HEK293 (cell line): Measurements from ENCODE around the gene MRPS14.

Source experiments
- CTCF ChIA-PET: fragments of 350-600 bp; formaldehyde crosslinking; extraction: SDS; loops from one replicate; lab custom pipeline; 2021; ENCODE audit warnings: antibody characterized with exemption; lab: Yijun Ruan, JAX
- POLR2A ChIA-PET: fragments of 300-600 bp; formaldehyde crosslinking; extraction: SDS; loops from one replicate; lab custom pipeline; 2020; ENCODE audit warnings: antibody characterized with exemption, inconsistent platforms; lab: Yijun Ruan, JAX
- H3K27ac ChIP-seq: fragments of 200-500 bp; sonication (Bioruptor generic); 2 replicates; pipeline ENCODE4 v1.5.1; 2014; ENCODE audit warnings: low read depth, low read length, control low read depth, inconsistent platforms; ENCODE audit errors: extremely low read depth
- H3K36me3 ChIP-seq, 2 experiments: fragments of 200-500 bp in 1 of 2; sonication (Bioruptor generic) in 1 of 2; 1 replicate in 1 of 2; 2 replicates in 1 of 2; pipeline ENCODE4 v1.5.1; 2014 to 2017; ENCODE audit warnings: inconsistent platforms in 2 of 2, low read length in 2 of 2; ENCODE audit not compliant: control insufficient read depth in 2 of 2, insufficient read depth in 1 of 2
- H3K4me1 ChIP-seq: fragments of 200-500 bp; sonication (Bioruptor generic); 2 replicates; pipeline ENCODE4 v1.5.1; 2014; ENCODE audit warnings: mild to moderate bottlenecking, low read length, inconsistent platforms; ENCODE audit not compliant: control insufficient read depth, insufficient read depth
- H3K4me3 ChIP-seq: 2 replicates; pipeline ENCODE4 v1.5.1; 2011; ENCODE audit warnings: low read depth, mild to moderate bottlenecking, control low read depth, low read length, moderate library complexity
- H3K9me3 ChIP-seq: fragments of 200-500 bp; sonication (Bioruptor generic); 2 replicates; pipeline ENCODE4 v1.5.1; 2014; ENCODE audit warnings: low read depth, low read length, inconsistent platforms; ENCODE audit not compliant: control insufficient read depth, insufficient read depth
- FEZF1 ChIP-seq: fragments of 450-650 bp; formaldehyde crosslinking; IDR thresholded peaks from 2 replicates; pipeline ENCODE4 v1.5.1; 2016; ENCODE audit warnings: missing biosample characterization, missing genetic modification characterization
- HOXC10 ChIP-seq: sonication (generic); formaldehyde crosslinking; IDR thresholded peaks from 2 replicates; pipeline ENCODE4 v1.8.1; 2023; ENCODE audit warnings: mild to moderate bottlenecking, missing genetic modification reagents
- KLF10 ChIP-seq: fragments of 450-650 bp; IDR thresholded peaks from 2 replicates; pipeline ENCODE4 v1.5.1; 2018; ENCODE audit warnings: missing biosample characterization, mild to moderate bottlenecking, missing genetic modification characterization
- SALL2 ChIP-seq: fragments of 450-650 bp; formaldehyde crosslinking; IDR thresholded peaks from 2 replicates; pipeline ENCODE4 v1.5.0; 2017; ENCODE audit warnings: missing biosample characterization, mild to moderate bottlenecking, missing genetic modification characterization, borderline replicate concordance
- SCRT2 ChIP-seq: fragments of 450-650 bp; formaldehyde crosslinking; IDR thresholded peaks from 2 replicates; pipeline ENCODE4 v1.5.1; 2016; ENCODE audit warnings: missing biosample characterization, missing genetic modification characterization
- TCF7L2 ChIP-seq: IDR thresholded peaks from 2 replicates; pipeline ENCODE4 v1.6.1; 2011; ENCODE audit warnings: low read depth, mild to moderate bottlenecking, inconsistent platforms, low read length, moderate library complexity, borderline replicate concordance
- ZNF155 ChIP-seq: fragments of 450-650 bp; formaldehyde crosslinking; IDR thresholded peaks from 2 replicates; pipeline ENCODE4 v1.5.1; 2016; ENCODE audit warnings: missing biosample characterization, missing genetic modification characterization
- ZNF16 ChIP-seq: fragments of 450-650 bp; formaldehyde crosslinking; IDR thresholded peaks from 2 replicates; pipeline ENCODE4 v1.5.1; 2016; ENCODE audit warnings: low read depth, missing biosample characterization, missing genetic modification characterization
- ZNF202 ChIP-seq: fragments of 450-650 bp; formaldehyde crosslinking; IDR thresholded peaks from 2 replicates; pipeline ENCODE4 v1.5.1; 2016; ENCODE audit warnings: missing biosample characterization, missing genetic modification characterization, borderline replicate concordance
- ZNF211 ChIP-seq: fragments of 450-650 bp; formaldehyde crosslinking; IDR thresholded peaks from 2 replicates; pipeline ENCODE4 v1.5.1; 2016; ENCODE audit warnings: low read depth, missing biosample characterization, missing genetic modification characterization
- ZNF221 ChIP-seq: fragments of 450-650 bp; formaldehyde crosslinking; IDR thresholded peaks from 2 replicates; pipeline ENCODE4 v1.5.1; 2017; ENCODE audit warnings: missing biosample characterization, missing genetic modification characterization, borderline replicate concordance
- ZNF248 ChIP-seq: fragments of 450-650 bp; formaldehyde crosslinking; IDR thresholded peaks from 2 replicates; pipeline ENCODE4 v1.5.1; 2017; ENCODE audit warnings: missing biosample characterization, missing genetic modification characterization
- ZNF302 ChIP-seq: fragments of 450-650 bp; formaldehyde crosslinking; IDR thresholded peaks from 2 replicates; pipeline ENCODE4 v1.5.1; 2016; ENCODE audit warnings: missing biosample characterization, missing genetic modification characterization, low read depth
- ZNF521 ChIP-seq: fragments of 450-650 bp; formaldehyde crosslinking; IDR thresholded peaks from 2 replicates; pipeline ENCODE4 v1.5.1; 2017; ENCODE audit warnings: missing biosample characterization, mild to moderate bottlenecking, missing genetic modification characterization
- ZNF529 ChIP-seq: fragments of 450-650 bp; formaldehyde crosslinking; IDR thresholded peaks from 2 replicates; pipeline ENCODE4 v1.5.1; 2017; ENCODE audit warnings: missing genetic modification characterization, missing biosample characterization; ENCODE audit not compliant: insufficient replicate concordance
- ZNF560 ChIP-seq: fragments of 450-650 bp; formaldehyde crosslinking; IDR thresholded peaks from 2 replicates; pipeline ENCODE4 v1.5.1; 2017; ENCODE audit warnings: missing biosample characterization, missing genetic modification characterization, borderline replicate concordance
- ZNF585B ChIP-seq: fragments of 450-650 bp; formaldehyde crosslinking; IDR thresholded peaks from 2 replicates; pipeline ENCODE4 v1.5.1; 2016; ENCODE audit warnings: missing biosample characterization, missing genetic modification characterization
- ZNF664 ChIP-seq: fragments of 450-650 bp; formaldehyde crosslinking; IDR thresholded peaks from 2 replicates; pipeline ENCODE4 v1.5.1; 2016; ENCODE audit warnings: missing biosample characterization, missing genetic modification characterization
- ZNF707 ChIP-seq: fragments of 450-650 bp; formaldehyde crosslinking; IDR thresholded peaks from 2 replicates; pipeline ENCODE4 v1.5.1; 2016; ENCODE audit warnings: missing biosample characterization, missing genetic modification characterization
- ZNF843 ChIP-seq: fragments of 450-650 bp; formaldehyde crosslinking; IDR thresholded peaks from 2 replicates; pipeline ENCODE4 v1.5.1; 2016; ENCODE audit warnings: missing biosample characterization, missing genetic modification characterization
- ZSCAN16 ChIP-seq: fragments of 450-650 bp; formaldehyde crosslinking; IDR thresholded peaks from 2 replicates; pipeline ENCODE4 v1.5.1; 2016; ENCODE audit warnings: missing biosample characterization, missing genetic modification characterization
- ZXDB ChIP-seq: fragments of 450-650 bp; formaldehyde crosslinking; IDR thresholded peaks from 2 replicates; pipeline ENCODE4 v1.5.1; 2016; ENCODE audit warnings: missing biosample characterization, missing genetic modification characterization
- TF ChIP-seq, protein P1 (sequence below): fragments of 450-650 bp; formaldehyde crosslinking; IDR thresholded peaks from 2 replicates; pipeline ENCODE4 v1.5.1; 2017; ENCODE audit warnings: missing biosample characterization, missing genetic modification characterization
- TF ChIP-seq, protein P2 (sequence below): fragments of 450-650 bp; formaldehyde crosslinking; IDR thresholded peaks from 2 replicates; pipeline ENCODE4 v1.5.1; 2016; ENCODE audit warnings: missing biosample characterization, missing genetic modification characterization
- TF ChIP-seq, protein P3 (sequence below): fragments of 450-650 bp; formaldehyde crosslinking; IDR thresholded peaks from 2 replicates; pipeline ENCODE4 v1.5.1; 2016; ENCODE audit warnings: missing biosample characterization, missing genetic modification characterization
- TF ChIP-seq, protein P4 (sequence below): fragments of 450-650 bp; formaldehyde crosslinking; IDR thresholded peaks from 2 replicates; pipeline ENCODE4 v1.5.1; 2016; ENCODE audit warnings: missing biosample characterization, missing genetic modification characterization

MRPS14 gene

DNA sequence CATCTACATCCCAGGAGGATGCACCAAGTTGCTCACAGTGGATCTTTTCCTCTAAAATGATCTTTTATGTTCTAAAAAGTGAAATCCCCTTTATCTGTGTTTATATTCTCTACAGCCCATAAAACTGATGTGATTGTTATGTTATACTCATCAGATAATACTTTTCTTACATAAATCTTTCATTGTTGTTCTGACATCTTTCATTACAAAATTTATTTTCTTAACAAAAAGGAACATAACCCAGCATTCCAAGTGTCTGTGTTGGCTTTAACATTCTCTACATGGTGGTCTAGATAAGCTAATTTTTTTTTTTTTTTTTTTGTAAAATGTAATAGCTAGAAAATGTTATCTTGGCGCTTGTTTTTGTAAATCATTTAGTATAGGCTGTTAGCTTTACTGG, 31.8 kb downstream of the MRPS14 start:
- ChIA-PET CTCF (interaction anchor here (0.7 to 1.1 kb wide), 3 partner anchors 8 to 1561 kb away, joined by 3 to 4 read pairs (median 4); no protein-coding TSS in a partner anchor), POLR2A (no interaction called here)
- no peak for TF ChIP-seq ZNF16 (tag by site-specific recombination)
- TF ChIP-seq ZNF248 (tag by site-specific recombination) = no peak
- TF ChIP-seq, protein P1, sequence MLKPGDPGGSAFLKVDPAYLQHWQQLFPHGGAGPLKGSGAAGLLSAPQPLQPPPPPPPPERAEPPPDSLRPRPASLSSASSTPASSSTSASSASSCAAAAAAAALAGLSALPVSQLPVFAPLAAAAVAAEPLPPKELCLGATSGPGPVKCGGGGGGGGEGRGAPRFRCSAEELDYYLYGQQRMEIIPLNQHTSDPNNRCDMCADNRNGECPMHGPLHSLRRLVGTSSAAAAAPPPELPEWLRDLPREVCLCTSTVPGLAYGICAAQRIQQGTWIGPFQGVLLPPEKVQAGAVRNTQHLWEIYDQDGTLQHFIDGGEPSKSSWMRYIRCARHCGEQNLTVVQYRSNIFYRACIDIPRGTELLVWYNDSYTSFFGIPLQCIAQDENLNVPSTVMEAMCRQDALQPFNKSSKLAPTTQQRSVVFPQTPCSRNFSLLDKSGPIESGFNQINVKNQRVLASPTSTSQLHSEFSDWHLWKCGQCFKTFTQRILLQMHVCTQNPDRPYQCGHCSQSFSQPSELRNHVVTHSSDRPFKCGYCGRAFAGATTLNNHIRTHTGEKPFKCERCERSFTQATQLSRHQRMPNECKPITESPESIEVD (tag by site-specific recombination) = peak; percentile 65
- TF ChIP-seq, protein P2, sequence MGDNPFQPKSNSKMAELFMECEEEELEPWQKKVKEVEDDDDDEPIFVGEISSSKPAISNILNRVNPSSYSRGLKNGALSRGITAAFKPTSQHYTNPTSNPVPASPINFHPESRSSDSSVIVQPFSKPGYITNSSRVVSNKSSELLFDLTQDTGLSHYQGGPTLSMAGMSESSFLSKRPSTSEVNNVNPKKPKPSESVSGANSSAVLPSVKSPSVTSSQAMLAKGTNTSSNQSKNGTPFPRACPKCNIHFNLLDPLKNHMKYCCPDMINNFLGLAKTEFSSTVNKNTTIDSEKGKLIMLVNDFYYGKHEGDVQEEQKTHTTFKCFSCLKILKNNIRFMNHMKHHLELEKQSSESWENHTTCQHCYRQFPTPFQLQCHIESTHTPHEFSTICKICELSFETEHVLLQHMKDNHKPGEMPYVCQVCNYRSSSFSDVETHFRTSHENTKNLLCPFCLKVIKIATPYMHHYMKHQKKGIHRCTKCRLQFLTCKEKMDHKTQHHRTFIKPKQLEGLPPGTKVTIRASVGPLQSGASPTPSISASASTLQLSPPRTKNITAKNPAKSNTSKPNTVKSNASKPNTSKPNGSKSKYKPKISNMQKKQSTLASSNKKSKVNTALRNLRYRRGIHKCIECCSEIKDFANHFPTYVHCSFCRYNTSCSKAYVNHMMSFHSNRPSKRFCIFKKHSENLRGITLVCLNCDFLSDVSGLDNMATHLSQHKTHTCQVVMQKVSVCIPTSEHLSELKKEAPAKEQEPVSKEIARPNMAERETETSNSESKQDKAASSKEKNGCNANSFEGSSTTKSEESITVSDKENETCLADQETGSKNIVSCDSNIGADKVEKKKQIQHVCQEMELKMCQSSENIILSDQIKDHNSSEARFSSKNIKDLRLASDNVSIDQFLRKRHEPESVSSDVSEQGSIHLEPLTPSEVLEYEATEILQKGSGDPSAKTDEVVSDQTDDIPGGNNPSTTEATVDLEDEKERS (tag by site-specific recombination) = no peak
- no peak for TF ChIP-seq ZNF707 (tag by site-specific recombination)
- TF ChIP-seq SALL2 = no peak
- peak; percentile 65 for TF ChIP-seq ZNF843 (tag by site-specific recombination)
- TF ChIP-seq HOXC10 (CRISPR knock-in tag) = no peak
- TF ChIP-seq, protein P3, sequence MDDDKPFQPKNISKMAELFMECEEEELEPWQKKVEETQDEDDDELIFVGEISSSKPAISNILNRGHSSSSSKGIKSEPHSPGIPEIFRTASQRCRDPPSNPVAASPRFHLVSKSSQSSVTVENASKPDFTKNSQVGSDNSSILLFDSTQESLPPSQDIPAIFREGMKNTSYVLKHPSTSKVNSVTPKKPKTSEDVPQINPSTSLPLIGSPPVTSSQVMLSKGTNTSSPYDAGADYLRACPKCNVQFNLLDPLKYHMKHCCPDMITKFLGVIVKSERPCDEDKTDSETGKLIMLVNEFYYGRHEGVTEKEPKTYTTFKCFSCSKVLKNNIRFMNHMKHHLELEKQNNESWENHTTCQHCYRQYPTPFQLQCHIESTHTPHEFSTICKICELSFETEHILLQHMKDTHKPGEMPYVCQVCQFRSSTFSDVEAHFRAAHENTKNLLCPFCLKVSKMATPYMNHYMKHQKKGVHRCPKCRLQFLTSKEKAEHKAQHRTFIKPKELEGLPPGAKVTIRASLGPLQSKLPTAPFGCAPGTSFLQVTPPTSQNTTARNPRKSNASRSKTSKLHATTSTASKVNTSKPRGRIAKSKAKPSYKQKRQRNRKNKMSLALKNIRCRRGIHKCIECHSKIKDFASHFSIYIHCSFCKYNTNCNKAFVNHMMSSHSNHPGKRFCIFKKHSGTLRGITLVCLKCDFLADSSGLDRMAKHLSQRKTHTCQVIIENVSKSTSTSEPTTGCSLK (tag by site-specific recombination) = no peak
- TF ChIP-seq KLF10 (tag by site-specific recombination) = no peak
- TF ChIP-seq ZXDB (tag by site-specific recombination) = peak; percentile 27; the same call in 1 of the 2 replicates
- TF ChIP-seq, protein P4, sequence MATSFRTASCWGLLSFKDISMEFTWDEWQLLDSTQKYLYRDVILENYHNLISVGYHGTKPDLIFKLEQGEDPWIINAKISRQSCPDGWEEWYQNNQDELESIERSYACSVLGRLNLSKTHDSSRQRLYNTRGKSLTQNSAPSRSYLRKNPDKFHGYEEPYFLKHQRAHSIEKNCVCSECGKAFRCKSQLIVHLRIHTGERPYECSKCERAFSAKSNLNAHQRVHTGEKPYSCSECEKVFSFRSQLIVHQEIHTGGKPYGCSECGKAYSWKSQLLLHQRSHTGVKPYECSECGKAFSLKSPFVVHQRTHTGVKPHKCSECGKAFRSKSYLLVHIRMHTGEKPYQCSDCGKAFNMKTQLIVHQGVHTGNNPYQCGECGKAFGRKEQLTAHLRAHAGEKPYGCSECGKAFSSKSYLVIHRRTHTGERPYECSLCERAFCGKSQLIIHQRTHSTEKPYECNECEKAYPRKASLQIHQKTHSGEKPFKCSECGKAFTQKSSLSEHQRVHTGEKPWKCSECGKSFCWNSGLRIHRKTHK (tag by site-specific recombination) = no peak
- TF ChIP-seq ZNF202 (tag by site-specific recombination) = no peak
- TF ChIP-seq ZNF221 (tag by site-specific recombination) = no peak
- peak; percentile 86 for TF ChIP-seq FEZF1
- H3K36me3 ChIP-seq = peaks cover 0 to under 1% of the 10 kb centered on the region in 2 experiments; a peak in 1 of 3 replicates
- H3K27ac ChIP-seq = no peak overlapping the region
- peaks cover 8% of the 10 kb centered on the region; the same call in 1 of the 2 replicates for H3K4me1 ChIP-seq
- no peaks in the 10 kb centered on the region for H3K9me3 ChIP-seq
- H3K4me3 ChIP-seq = no peak overlapping the region

DNA sequence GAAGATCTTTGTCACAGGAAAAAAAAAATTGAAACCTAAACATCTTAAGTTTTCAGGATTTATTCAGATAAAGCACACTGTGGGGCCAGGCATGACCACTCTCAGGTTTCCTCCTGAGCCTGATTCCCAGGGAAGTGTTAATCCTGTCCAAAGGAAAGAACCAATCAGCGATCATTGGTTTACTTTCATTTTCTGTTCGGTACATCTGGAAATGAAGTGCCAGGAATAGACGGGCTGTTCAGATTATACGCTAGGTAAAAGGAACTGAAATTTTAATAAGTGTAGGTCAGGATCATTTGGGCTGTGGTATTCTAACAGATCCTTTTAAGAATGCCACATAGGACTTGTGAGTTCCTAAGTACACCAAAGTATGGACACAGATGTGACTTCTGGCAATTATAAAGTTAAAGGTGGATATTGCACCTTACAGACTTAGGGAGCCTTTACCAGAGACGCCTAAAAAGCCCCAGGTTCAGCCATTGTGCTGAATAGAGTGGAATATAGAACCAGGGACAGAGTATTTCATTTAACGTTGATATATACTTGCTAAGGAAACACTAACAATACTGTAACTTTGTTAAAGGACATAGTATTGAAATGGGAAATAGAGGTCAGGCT, 32.7 kb downstream of the MRPS14 start:
- CTCF ChIA-PET = interaction anchor here (0.6 to 1.0 kb wide), 2 partner anchors 158 to 728 kb away, joined by 3 to 4 read pairs; no protein-coding TSS in a partner anchor
- Histone ChIP-seq H3K9me3 (no peaks in the 10 kb centered on the region), H3K36me3 (no peaks in the 10 kb centered on the region), H3K4me3 (no peak overlapping the region), H3K4me1 (peaks cover 8% of the 10 kb centered on the region; the same call in 1 of the 2 replicates), H3K27ac (no peak overlapping the region)
- POLR2A ChIA-PET = interaction anchor here (1.7 kb wide), 1 partner anchor 8 kb away, joined by 7 read pairs; no protein-coding TSS in a partner anchor
- TF ChIP-seq ZNF529 = no peak
- TF ChIP-seq ZNF664 (tag by site-specific recombination) = 0 out of 2 replicates have a peak, but pooled peaks have one; percentile 57
- no peak for TF ChIP-seq ZSCAN16 (tag by site-specific recombination)
- no peak for TF ChIP-seq ZNF211 (tag by site-specific recombination)
- no peak for TF ChIP-seq ZNF560
- no peak for TF ChIP-seq ZNF521 (tag by site-specific recombination)
- no peak for TF ChIP-seq ZNF155 (tag by site-specific recombination)
- no peak for TF ChIP-seq SCRT2
- no peak for TF ChIP-seq ZNF585B (tag by site-specific recombination)
- TF ChIP-seq ZNF302 = no peak
- TF ChIP-seq TCF7L2 = no peak
